Ishikawa (cell line): ENCODE measurements around the gene CD34.

ENCODE experiments used
- CEBPB ChIP-seq: IDR thresholded peaks from 2 replicates; pipeline ENCODE4 v1.6.1; 2012
- CREB1 ChIP-seq: IDR thresholded peaks from 2 replicates; pipeline ENCODE4 v1.6.1; 2012; ENCODE audit warnings: low read depth
- EGR1 ChIP-seq: IDR thresholded peaks from 2 replicates; pipeline ENCODE4 v1.6.1; 2012
- EP300 ChIP-seq: IDR thresholded peaks from 2 replicates; pipeline ENCODE4 v1.6.1; 2012; ENCODE audit warnings: borderline replicate concordance
- FOXM1 ChIP-seq: IDR thresholded peaks from 2 replicates; pipeline ENCODE4 v1.6.1; 2012; ENCODE audit warnings: low read depth, borderline replicate concordance
- NFIC ChIP-seq: IDR thresholded peaks from 2 replicates; pipeline ENCODE4 v1.6.1; 2012
- RAD21 ChIP-seq: IDR thresholded peaks from 2 replicates; pipeline ENCODE4 v1.6.1; 2012; ENCODE audit warnings: low read depth
- TAF1 ChIP-seq: IDR thresholded peaks from 2 replicates; pipeline ENCODE4 v1.6.1; 2012; ENCODE audit warnings: low read depth, mild to moderate bottlenecking
- TCF12 ChIP-seq: IDR thresholded peaks from 2 replicates; pipeline ENCODE4 v1.6.1; 2012; ENCODE audit warnings: low read depth
- TEAD4 ChIP-seq: IDR thresholded peaks from 2 replicates; pipeline ENCODE4 v1.6.1; 2012
- USF1 ChIP-seq: IDR thresholded peaks from 2 replicates; pipeline ENCODE4 v1.6.1; 2012
- YY1 ChIP-seq: IDR thresholded peaks from 2 replicates; pipeline ENCODE4 v1.6.1; 2012; ENCODE audit warnings: low read depth
- ZBTB7A ChIP-seq: IDR thresholded peaks from 2 replicates; pipeline ENCODE4 v1.6.1; 2012; ENCODE audit warnings: low read depth
- TF ChIP-seq, protein P1 (sequence below): IDR thresholded peaks from 2 replicates; pipeline ENCODE4 v1.6.1; 2012
- TF ChIP-seq, protein P2 (sequence below): IDR thresholded peaks from 2 replicates; pipeline ENCODE4 v1.6.1; 2012; ENCODE audit warnings: low read depth, mild to moderate bottlenecking

Gene CD34

DNA sequence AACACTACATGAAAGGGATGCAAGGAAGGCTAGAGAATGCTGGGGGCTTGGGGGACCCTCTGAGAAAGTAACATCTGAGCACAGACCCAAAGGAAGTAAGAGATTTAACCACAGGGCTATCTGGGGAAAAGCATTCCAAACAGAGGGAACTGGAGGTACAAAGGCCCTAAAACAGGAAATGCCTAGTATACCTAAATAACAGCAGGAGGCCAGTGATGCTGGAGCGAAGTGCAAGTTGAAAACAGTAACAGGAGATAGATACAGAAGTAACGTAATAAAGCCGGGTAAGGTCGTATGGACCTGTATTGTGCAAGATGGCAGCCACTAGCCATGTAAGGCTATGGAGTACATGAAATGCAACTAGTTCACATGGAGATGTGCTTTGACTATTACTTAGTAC lies 52.1 kb downstream of the CD34 start:
- TF ChIP-seq YY1 (no peak), TAF1 (no peak), ZBTB7A (no peak), EGR1 (no peak), RAD21 (no peak), TCF12 (no peak), USF1 (no peak)
- TF ChIP-seq, protein P1, sequence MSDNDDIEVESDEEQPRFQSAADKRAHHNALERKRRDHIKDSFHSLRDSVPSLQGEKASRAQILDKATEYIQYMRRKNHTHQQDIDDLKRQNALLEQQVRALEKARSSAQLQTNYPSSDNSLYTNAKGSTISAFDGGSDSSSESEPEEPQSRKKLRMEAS = no peak

GRCh38 chr1:207858281-207858680 lies 52.6 kb downstream of the CD34 start:
- TF ChIP-seq EGR1 = no peak
- no peak for TF ChIP-seq TCF12
- TF ChIP-seq, protein P1 = no peak
- TF ChIP-seq CEBPB = no peak
- TF ChIP-seq RAD21 = no peak
- TF ChIP-seq ZBTB7A = no peak
- TF ChIP-seq YY1 = no peak
- TF ChIP-seq FOXM1 = no peak

- TF ChIP-seq ZBTB7A (no peak), CEBPB (no peak), TEAD4 (no peak), YY1 (no peak), RAD21 (no peak), USF1 (no peak), TAF1 (no peak), NFIC (no peak), FOXM1 (no peak), TCF12 (no peak), CREB1 (no peak)
- TF ChIP-seq, protein P1 = no peak
- TF ChIP-seq, protein P2, sequence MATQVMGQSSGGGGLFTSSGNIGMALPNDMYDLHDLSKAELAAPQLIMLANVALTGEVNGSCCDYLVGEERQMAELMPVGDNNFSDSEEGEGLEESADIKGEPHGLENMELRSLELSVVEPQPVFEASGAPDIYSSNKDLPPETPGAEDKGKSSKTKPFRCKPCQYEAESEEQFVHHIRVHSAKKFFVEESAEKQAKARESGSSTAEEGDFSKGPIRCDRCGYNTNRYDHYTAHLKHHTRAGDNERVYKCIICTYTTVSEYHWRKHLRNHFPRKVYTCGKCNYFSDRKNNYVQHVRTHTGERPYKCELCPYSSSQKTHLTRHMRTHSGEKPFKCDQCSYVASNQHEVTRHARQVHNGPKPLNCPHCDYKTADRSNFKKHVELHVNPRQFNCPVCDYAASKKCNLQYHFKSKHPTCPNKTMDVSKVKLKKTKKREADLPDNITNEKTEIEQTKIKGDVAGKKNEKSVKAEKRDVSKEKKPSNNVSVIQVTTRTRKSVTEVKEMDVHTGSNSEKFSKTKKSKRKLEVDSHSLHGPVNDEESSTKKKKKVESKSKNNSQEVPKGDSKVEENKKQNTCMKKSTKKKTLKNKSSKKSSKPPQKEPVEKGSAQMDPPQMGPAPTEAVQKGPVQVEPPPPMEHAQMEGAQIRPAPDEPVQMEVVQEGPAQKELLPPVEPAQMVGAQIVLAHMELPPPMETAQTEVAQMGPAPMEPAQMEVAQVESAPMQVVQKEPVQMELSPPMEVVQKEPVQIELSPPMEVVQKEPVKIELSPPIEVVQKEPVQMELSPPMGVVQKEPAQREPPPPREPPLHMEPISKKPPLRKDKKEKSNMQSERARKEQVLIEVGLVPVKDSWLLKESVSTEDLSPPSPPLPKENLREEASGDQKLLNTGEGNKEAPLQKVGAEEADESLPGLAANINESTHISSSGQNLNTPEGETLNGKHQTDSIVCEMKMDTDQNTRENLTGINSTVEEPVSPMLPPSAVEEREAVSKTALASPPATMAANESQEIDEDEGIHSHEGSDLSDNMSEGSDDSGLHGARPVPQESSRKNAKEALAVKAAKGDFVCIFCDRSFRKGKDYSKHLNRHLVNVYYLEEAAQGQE = no peak
Observed at GRCh38 chr1:207857447-207857846, 53.5 kb downstream of the CD34 start.

DNA sequence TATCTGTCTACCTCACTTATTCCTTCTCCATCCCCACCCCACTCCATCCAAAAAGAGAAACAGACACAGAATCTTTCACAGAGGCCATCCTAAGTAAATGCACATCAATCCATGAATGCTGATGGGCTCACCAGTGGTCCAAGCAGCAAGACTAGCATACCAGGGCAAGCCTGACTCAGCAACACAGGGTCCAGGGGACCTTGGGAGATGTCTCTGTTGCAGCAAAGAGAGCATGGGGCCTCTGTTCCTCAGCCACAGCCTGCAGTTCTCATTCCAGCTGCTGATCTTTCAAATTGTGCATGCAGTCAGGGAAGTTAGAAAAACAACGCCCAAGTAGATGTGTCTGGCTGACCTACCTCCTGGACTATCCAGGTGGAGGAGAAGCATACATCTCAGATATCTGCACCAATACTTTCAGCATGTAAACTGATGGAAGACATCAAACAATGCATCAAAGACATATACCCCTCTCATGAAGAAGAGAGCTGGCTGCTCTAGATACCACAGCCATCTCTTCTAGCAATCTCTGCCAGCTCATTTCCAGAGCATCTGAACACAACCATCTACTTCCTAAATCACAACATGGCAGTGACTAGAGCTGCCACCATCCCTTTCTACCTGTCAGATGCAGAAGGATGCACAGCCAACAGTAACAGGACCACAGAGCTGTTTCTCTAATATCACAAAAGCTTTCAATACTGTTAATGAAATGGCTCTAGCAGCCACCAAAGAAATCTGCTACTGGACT lies 54.5 kb downstream of the CD34 start:
- no peak for TF ChIP-seq ZBTB7A
- no peak for TF ChIP-seq CEBPB
- TF ChIP-seq FOXM1 = no peak
- TF ChIP-seq, protein P1 = no peak
- no peak for TF ChIP-seq TCF12

DNA sequence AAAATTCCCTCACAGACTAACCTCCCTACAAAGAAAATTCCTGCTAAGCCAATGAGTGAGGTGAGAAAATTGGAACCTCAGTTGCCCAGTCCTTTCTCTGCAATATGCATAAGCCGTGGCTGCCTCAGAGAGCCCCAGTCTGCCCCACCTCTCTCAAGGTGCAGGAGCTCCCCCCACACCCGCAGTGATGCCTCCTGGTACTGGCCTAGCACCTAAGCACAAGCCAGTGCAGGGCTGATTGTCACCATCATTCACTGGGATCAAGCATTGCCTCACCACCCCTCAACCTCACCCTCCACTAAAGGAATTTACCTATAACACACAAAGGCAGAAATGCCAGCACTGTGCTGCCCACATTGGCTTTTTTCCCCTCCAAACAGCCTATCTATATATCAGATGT lies 56.9 kb downstream of the CD34 start:
- no peak for TF ChIP-seq TEAD4
- no peak for TF ChIP-seq TAF1
- no peak for TF ChIP-seq YY1
- TF ChIP-seq RAD21 = no peak
- no peak for TF ChIP-seq FOXM1

DNA sequence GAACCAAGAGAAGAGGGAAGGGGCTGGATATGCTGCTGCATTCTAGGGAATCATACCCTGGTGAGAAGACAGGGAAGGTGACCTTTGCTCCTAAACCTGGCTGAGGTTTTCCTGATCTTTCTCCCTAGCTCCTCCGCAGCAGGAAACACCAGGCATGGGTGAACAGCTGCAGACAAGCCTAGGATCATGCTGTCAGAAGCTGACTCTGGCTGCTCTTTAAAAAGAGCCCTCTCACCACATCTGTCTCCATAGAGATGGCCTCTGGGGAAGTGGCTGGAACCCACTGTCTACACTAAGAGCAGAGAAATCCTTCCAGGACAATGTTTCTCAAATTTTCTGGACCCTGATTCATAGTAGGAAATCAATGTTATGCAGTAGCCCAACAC lies 57.6 kb downstream of the CD34 start:
- TF ChIP-seq RAD21 (no peak), CEBPB (no peak), YY1 (no peak), FOXM1 (no peak), NFIC (no peak), CREB1 (no peak), ZBTB7A (no peak), TAF1 (no peak), TCF12 (no peak), USF1 (no peak), TEAD4 (no peak), EP300 (no peak), EGR1 (no peak)
- TF ChIP-seq, protein P1 = no peak
- TF ChIP-seq, protein P2 = no peak
